Mammary epithelial cell (primary cell): ENCODE data around the gene RAD51B.

Experiments used
- EZH2 ChIP-seq: IDR thresholded peaks from 2 replicates; pipeline ENCODE4 v1.6.1; 2012; ENCODE audit warnings: low read length, inconsistent platforms, borderline replicate concordance
- TF ChIP-seq, protein P1 (sequence below), 2 donors: IDR thresholded peaks in 1 of 2; conservative IDR thresholded peaks in 1 of 2; 2 replicates each; pipeline ENCODE4 v1.5.1; 2011 to 2012; ENCODE audit warnings: inconsistent platforms in 2 of 2, low read length in 2 of 2, mild to moderate bottlenecking in 2 of 2, control low read depth in 1 of 2, low read depth in 1 of 2; ENCODE audit not compliant: insufficient read depth in 1 of 2; ENCODE audit errors: extremely low read depth in 1 of 2

DNA sequence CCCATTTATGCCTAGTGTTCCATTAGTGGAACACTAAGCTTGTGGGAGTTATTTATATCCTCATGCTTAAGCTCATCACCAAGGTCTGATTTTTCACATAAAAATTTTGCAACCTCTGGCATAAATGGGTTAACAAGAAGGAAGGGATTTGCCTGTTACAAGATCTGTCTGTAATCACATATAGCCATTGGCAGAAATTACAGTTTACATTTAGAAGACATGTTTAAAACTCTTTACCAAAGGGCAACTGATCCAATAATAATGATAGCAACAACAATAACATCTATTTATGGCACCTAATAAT is 550.4 kb downstream of the RAD51B start:
- TF ChIP-seq, protein P1, sequence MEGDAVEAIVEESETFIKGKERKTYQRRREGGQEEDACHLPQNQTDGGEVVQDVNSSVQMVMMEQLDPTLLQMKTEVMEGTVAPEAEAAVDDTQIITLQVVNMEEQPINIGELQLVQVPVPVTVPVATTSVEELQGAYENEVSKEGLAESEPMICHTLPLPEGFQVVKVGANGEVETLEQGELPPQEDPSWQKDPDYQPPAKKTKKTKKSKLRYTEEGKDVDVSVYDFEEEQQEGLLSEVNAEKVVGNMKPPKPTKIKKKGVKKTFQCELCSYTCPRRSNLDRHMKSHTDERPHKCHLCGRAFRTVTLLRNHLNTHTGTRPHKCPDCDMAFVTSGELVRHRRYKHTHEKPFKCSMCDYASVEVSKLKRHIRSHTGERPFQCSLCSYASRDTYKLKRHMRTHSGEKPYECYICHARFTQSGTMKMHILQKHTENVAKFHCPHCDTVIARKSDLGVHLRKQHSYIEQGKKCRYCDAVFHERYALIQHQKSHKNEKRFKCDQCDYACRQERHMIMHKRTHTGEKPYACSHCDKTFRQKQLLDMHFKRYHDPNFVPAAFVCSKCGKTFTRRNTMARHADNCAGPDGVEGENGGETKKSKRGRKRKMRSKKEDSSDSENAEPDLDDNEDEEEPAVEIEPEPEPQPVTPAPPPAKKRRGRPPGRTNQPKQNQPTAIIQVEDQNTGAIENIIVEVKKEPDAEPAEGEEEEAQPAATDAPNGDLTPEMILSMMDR (conservative IDR thresholded peaks at IDR 0.05 in 1 of 2, IDR thresholded peaks at IDR 0.05 in 1 of 2; ENCODE audit: extremely low read depth in 1 of 2, insufficient read depth in 1 of 2, low read depth in 1 of 2, low read length in 2 of 2), result no peak
- TF ChIP-seq EZH2, result no peak
